Activated naive CD8-positive, alpha-beta T cell treated with anti-CD3 and anti-CD28 coated beads, Interleukin-2, amount 10 ng/mL, durations not matched to agents 7 days and 5 days (primary cell): ENCODE measurements around the gene CTIF. TPM values are rescaled to one million over a fixed set of nuclear protein-coding genes. Genes with fewer than 3 reads are reported as not detected.
A peak's percentile ranks its signal among the peaks of the same experiment; 100 is the strongest.

Experiments used
- ATAC-seq: fragments of 150-1000 bp; cut with Tn5 transposase; one replicate; pipeline ENCODE4 v1.10.0; 2021; ENCODE audit warnings: low read depth, moderate library complexity
- POLR2A ChIA-PET: fragments of 350-600 bp; sonication (Branson Sonifier 250); formaldehyde crosslinking; loops from one replicate; lab custom pipeline; 2021; ENCODE audit warnings: antibody characterized with exemption; lab: Charles Lee
- DNase-seq: peaks from one replicate; pipeline ENCODE4 v3.0.0; 2021
- H3K27ac Mint-ChIP-seq: one replicate; pipeline ENCODE4 v1.8.0; 2022; ENCODE audit warnings: mild to moderate bottlenecking, mixed read lengths
- H3K27me3 Mint-ChIP-seq: one replicate; pipeline ENCODE4 v1.8.0; 2022; ENCODE audit warnings: mild to moderate bottlenecking, moderate library complexity, mixed read lengths
- H3K36me3 Mint-ChIP-seq: one replicate; pipeline ENCODE4 v1.8.0; 2021; ENCODE audit warnings: mild to moderate bottlenecking, mixed read lengths
- H3K4me1 Mint-ChIP-seq: one replicate; pipeline ENCODE4 v1.8.0; 2021; ENCODE audit warnings: mixed read lengths
- H3K4me3 Mint-ChIP-seq: one replicate; pipeline ENCODE4 v1.8.0; 2022; ENCODE audit warnings: mild to moderate bottlenecking, moderate library complexity, mixed read lengths
- H3K9me3 Mint-ChIP-seq: one replicate; pipeline ENCODE4 v1.8.0; 2021; ENCODE audit warnings: mixed read lengths
- total RNA-seq, 2 experiments: library from RNA; stranded (reverse); gene quantifications; one replicate each; pipeline ENCODE4 v1.2.3, GENCODE V29; 2021

CTIF gene
- total RNA-seq, 2 experiments from 2014 or later, result 2.4 to 3.0 TPM

- DNase-seq (no peak), ATAC-seq (no peak)
- Mint-ChIP-seq H3K4me3 (no peak overlapping the region), H3K36me3 (no peaks in the 10 kb centered on the region), H3K27ac (no peak overlapping the region), H3K27me3 (no peaks in the 10 kb centered on the region), H3K9me3 (no peaks in the 10 kb centered on the region), H3K4me1 (peaks cover 8% of the 10 kb centered on the region)
- POLR2A ChIA-PET, result no interaction called here
These were observed 224.9 kb downstream of the CTIF start for GRCh38 chr18:48763719-48764100.

- POLR2A ChIA-PET, result interaction anchor here (1.6 kb wide), 1 partner anchor 12 kb away, joined by 3 read pairs; no protein-coding TSS in a partner anchor
- H3K36me3 Mint-ChIP-seq, result no peaks in the 10 kb centered on the region
- peak overlapping the region; percentile 62 for H3K27ac Mint-ChIP-seq
- H3K4me3 Mint-ChIP-seq, result no peak overlapping the region
- DNase-seq (no peak), ATAC-seq (peak; percentile 78)
- H3K9me3 Mint-ChIP-seq, result no peaks in the 10 kb centered on the region
- peaks cover 2% of the 10 kb centered on the region for H3K27me3 Mint-ChIP-seq
- peaks cover 8% of the 10 kb centered on the region for H3K4me1 Mint-ChIP-seq
These were observed 226.2 kb downstream of the CTIF start for GRCh38 chr18:48765053-48765452.

- peaks cover 2% of the 10 kb centered on the region for H3K27me3 Mint-ChIP-seq
- H3K9me3 Mint-ChIP-seq, result no peaks in the 10 kb centered on the region
- no peak overlapping the region for H3K4me3 Mint-ChIP-seq
- ATAC-seq, result no peak
- H3K36me3 Mint-ChIP-seq, result no peaks in the 10 kb centered on the region
- H3K4me1 Mint-ChIP-seq, result peaks cover 8% of the 10 kb centered on the region
- POLR2A ChIA-PET, result no interaction called here
- H3K27ac Mint-ChIP-seq, result no peak overlapping the region
- DNase-seq, result no peak
These were observed 227.2 kb downstream of the CTIF start for GRCh38 chr18:48766026-48766425.

GRCh38 chr18:48766487-48766886, 227.7 kb downstream of the CTIF start:
- Mint-ChIP-seq H3K27me3 (peaks cover 2% of the 10 kb centered on the region), H3K36me3 (no peaks in the 10 kb centered on the region), H3K27ac (no peak overlapping the region), H3K4me3 (no peak overlapping the region), H3K4me1 (peaks cover 8% of the 10 kb centered on the region), H3K9me3 (no peaks in the 10 kb centered on the region)
- POLR2A ChIA-PET, result no interaction called here
- DNase-seq (no peak), ATAC-seq (no peak)

GRCh38 chr18:48767090-48767690, 228.4 kb downstream of the CTIF start:
- peaks cover 2% of the 10 kb centered on the region for H3K27me3 Mint-ChIP-seq
- ATAC-seq (no peak), DNase-seq (no peak)
- H3K9me3 Mint-ChIP-seq, result no peaks in the 10 kb centered on the region
- H3K4me1 Mint-ChIP-seq, result peaks cover 8% of the 10 kb centered on the region
- H3K27ac Mint-ChIP-seq, result no peak overlapping the region
- POLR2A ChIA-PET, result no interaction called here
- no peak overlapping the region for H3K4me3 Mint-ChIP-seq
- H3K36me3 Mint-ChIP-seq, result no peaks in the 10 kb centered on the region

DNA sequence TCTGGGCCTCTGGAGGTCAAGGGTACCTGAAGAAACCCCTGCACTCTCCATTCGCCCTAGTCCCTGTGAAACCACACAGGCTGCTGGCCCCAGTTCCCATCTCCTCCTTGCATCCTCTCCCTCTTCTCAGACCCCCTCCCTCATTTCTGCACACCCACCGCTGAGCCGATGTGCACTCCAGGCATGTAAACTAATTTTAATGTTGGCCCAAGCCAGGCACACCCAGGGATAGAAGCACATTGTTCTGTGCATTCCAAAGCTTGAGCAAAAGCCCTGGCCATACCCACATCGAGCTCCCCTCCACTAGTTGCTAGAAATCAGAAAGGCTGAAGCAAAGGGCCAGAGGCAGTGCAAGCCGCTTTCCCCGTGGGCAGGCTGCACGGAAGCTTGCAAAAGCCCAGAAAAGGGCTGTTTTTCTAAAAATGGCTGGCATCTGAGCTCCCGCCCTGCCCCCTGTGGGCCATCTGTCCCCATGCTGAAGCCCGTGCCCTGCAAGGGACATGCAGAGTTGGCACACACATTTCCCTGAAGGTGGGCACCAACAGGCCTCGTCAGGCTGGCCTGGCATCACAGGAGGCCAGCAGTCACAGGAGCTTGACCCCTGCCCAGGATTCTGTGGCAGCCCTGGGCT, 230.3 kb downstream of the CTIF start:
- H3K36me3 Mint-ChIP-seq, result no peaks in the 10 kb centered on the region
- H3K27ac Mint-ChIP-seq, result no peak overlapping the region
- no peak for DNase-seq
- H3K9me3 Mint-ChIP-seq, result peaks cover 2% of the 10 kb centered on the region
- POLR2A ChIA-PET, result no interaction called here
- H3K4me1 Mint-ChIP-seq, result peaks cover 5% of the 10 kb centered on the region
- H3K27me3 Mint-ChIP-seq, result peaks cover 2% of the 10 kb centered on the region
- H3K4me3 Mint-ChIP-seq, result no peak overlapping the region
- ATAC-seq, result no peak

GRCh38 chr18:48770243-48770642, 231.4 kb downstream of the CTIF start:
- POLR2A ChIA-PET, result interaction anchor here (0.6 kb wide), 1 partner anchor 182 kb away, joined by 3 read pairs; no protein-coding TSS in a partner anchor
- Mint-ChIP-seq H3K4me1 (peaks cover under 1% of the 10 kb centered on the region), H3K27me3 (peaks cover 2% of the 10 kb centered on the region), H3K36me3 (no peaks in the 10 kb centered on the region), H3K4me3 (no peak overlapping the region), H3K27ac (no peak overlapping the region), H3K9me3 (peaks cover 2% of the 10 kb centered on the region)
- DNase-seq (no peak), ATAC-seq (no peak)

GRCh38 chr18:48771641-48772375, 233.0 kb downstream of the CTIF start:
- ATAC-seq, result no peak
- Mint-ChIP-seq H3K4me3 (no peak overlapping the region), H3K9me3 (peaks cover 2% of the 10 kb centered on the region), H3K27me3 (peaks cover 2% of the 10 kb centered on the region), H3K4me1 (peaks cover 3% of the 10 kb centered on the region), H3K27ac (no peak overlapping the region), H3K36me3 (no peaks in the 10 kb centered on the region)
- POLR2A ChIA-PET, result no interaction called here
- DNase-seq, result no peak

GRCh38 chr18:48772457-48772856, 233.6 kb downstream of the CTIF start:
- Mint-ChIP-seq H3K9me3 (peaks cover 2% of the 10 kb centered on the region), H3K27ac (no peak overlapping the region), H3K36me3 (no peaks in the 10 kb centered on the region), H3K27me3 (peaks cover 2% of the 10 kb centered on the region), H3K4me1 (peaks cover 8% of the 10 kb centered on the region), H3K4me3 (no peak overlapping the region)
- POLR2A ChIA-PET, result no interaction called here
- ATAC-seq (no peak), DNase-seq (no peak)

- H3K36me3 Mint-ChIP-seq, result no peaks in the 10 kb centered on the region
- POLR2A ChIA-PET, result no interaction called here
These were observed 235.0 kb downstream of the CTIF start for GRCh38 chr18:48773821-48774220.

DNA sequence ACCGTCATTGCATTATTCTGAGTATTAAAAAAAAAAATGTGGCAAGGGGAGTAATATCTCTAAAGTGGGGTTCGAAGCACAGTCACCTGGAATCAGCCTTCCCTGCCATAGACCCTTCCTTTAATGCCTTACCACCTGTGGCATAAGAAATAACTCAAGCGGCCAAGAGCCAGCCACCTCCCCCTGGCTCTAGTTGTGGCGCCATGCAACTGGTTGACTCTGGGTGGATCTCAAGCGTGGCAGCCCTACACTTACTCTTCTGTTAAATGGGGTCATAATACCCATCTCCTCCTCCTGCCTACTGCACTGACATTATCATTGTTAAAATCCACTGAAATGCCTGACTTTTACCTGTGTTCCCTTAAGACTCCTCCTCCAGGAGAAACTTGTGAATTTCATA, 236.1 kb downstream of the CTIF start:
- peaks cover 2% of the 10 kb centered on the region for H3K9me3 Mint-ChIP-seq
- no peaks in the 10 kb centered on the region for H3K36me3 Mint-ChIP-seq
- ATAC-seq (no peak), DNase-seq (no peak)
- POLR2A ChIA-PET, result no interaction called here
- peaks cover 9% of the 10 kb centered on the region for H3K4me1 Mint-ChIP-seq
- peaks cover 2% of the 10 kb centered on the region for H3K27me3 Mint-ChIP-seq
- H3K27ac Mint-ChIP-seq, result peak overlapping the region; percentile 11
- H3K4me3 Mint-ChIP-seq, result no peak overlapping the region

More at GRCh38 chr18:48773821-48774220, 235.0 kb downstream of the CTIF start:
- Mint-ChIP-seq H3K9me3 (peaks cover 2% of the 10 kb centered on the region), H3K27me3 (peaks cover 4% of the 10 kb centered on the region), H3K4me3 (no peak overlapping the region), H3K4me1 (peaks cover 9% of the 10 kb centered on the region), H3K27ac (no peak overlapping the region)
- ATAC-seq, result no peak
- DNase-seq, result no peak

GRCh38 chr18:48775372-48776155, 236.7 kb downstream of the CTIF start:
- no peak for DNase-seq
- Mint-ChIP-seq H3K27me3 (peaks cover 2% of the 10 kb centered on the region), H3K4me1 (peaks cover 9% of the 10 kb centered on the region), H3K4me3 (no peak overlapping the region), H3K27ac (peak overlapping the region; percentile 11), H3K9me3 (peaks cover 2% of the 10 kb centered on the region), H3K36me3 (no peaks in the 10 kb centered on the region)
- POLR2A ChIA-PET, result no interaction called here
- no peak for ATAC-seq

GRCh38 chr18:48776156-48776555, 237.3 kb downstream of the CTIF start:
- DNase-seq (no peak), ATAC-seq (no peak)
- POLR2A ChIA-PET, result interaction anchor here (1.6 kb wide), 1 partner anchor 11 kb away, joined by 3 read pairs; no protein-coding TSS in a partner anchor
- H3K36me3 Mint-ChIP-seq, result no peaks in the 10 kb centered on the region
- H3K27ac Mint-ChIP-seq, result no peak overlapping the region
- H3K9me3 Mint-ChIP-seq, result peaks cover 2% of the 10 kb centered on the region
- no peak overlapping the region for H3K4me3 Mint-ChIP-seq
- peaks cover 9% of the 10 kb centered on the region for H3K4me1 Mint-ChIP-seq
- H3K27me3 Mint-ChIP-seq, result peaks cover 2% of the 10 kb centered on the region
